ENCODE measurements around the gene COL5A2.

Gene COL5A2

DNA sequence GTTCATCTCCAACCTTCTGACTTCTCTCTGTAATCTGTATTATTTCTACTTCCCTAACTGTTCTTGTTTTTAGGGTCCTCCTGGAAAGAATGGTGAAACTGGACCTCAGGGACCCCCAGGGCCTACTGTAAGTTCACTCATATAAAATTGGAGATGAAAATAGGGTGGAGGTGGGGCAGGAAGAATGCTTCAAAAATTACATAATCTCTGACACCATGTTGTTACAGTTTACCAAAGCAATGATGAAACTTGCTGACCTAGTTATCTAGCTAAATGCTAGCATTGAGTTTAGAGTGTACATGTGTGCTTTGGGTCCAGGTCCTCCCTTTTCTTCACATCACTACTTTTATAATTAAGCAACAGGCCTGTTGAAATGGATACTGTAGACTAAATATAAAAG, 182.3 kb downstream of the COL5A2 start:
- DNase-seq (ENCODE audit: low spot score) = no peak

- DNase-seq (ENCODE audit: low spot score) = no peak
Measured at GRCh38 chr2:188993247-188993646, 186.3 kb downstream of the COL5A2 start.

- DNase-seq (ENCODE audit: low spot score) = peak; percentile 36
Measured at GRCh38 chr2:188986839-188987238, 192.7 kb downstream of the COL5A2 start.

DNA sequence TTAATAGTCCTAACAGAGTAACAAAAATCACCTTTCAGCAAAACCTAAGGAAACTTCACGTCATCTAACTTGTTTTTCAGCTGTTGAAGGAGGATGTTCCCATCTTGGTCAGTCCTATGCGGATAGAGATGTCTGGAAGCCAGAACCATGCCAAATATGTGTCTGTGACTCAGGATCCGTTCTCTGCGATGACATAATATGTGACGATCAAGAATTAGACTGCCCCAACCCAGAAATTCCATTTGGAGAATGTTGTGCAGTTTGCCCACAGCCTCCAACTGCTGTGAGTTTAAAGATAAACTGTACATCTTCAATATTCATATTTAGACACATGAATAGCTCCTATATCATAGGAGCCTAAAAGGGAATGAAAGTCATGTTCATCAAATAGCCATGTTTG, 194.9 kb downstream of the COL5A2 start:
- DNase-seq (ENCODE audit: low spot score) = peak; percentile 37

DNA sequence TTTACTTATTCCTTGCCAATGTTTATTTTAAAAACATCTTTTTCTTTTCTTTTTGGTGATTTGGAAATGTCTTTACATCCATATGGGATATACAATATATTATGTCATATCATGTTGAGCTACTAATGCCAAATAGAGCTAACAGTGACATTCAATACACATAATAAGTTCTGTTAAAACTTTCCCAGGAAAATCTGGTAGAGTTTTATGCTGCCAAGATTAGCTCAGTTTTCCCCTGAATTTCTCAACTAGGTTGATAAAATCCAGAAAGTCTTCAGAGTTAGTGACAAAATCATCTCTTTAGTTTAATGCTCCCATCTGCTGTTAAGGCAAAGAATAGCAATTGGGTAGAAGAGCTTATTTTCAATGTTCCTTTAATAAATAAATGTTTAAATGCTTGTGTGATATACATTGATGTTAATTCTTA, 195.5 kb downstream of the COL5A2 start:
- no peak for DNase-seq (ENCODE audit: low spot score)

GRCh38 chr2:188983427-188984064, 196.0 kb downstream of the COL5A2 start:
- DNase-seq (ENCODE audit: low spot score) = no peak

Measured in GM03348 (cell line).